Measurements from ENCODE around the gene SNX14.
"Not testable (repeated sequence)": the region's sequence is repeated elsewhere in the genome, so short reads cannot be mapped to it uniquely, and the experiment has no call there.

Gene SNX14

DNA sequence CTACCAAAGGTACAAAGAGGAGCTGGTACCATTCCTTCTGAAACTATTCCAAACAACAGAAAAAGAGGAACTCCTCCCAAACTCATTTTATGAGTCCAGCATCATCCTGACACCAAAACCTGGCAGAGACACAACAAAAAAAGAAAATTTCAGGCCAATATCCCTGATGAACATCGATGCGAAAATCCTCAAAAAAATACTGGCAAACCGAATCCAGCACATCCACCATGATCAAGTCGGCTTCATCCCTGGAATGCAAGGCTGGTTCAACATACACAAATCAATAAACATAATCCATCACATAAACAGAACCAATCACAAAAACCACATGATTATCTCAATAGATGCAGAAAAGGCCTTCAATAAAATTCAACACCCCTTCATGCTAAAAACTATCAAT lies 10.8 kb downstream of the SNX14 start:
- not testable (repeated sequence) for DNase-seq (ENCODE audit: low spot score)

- DNase-seq (ENCODE audit: low spot score) = no peak
These were observed 12.1 kb downstream of the SNX14 start for GRCh38 chr6:85581572-85581971.

DNA sequence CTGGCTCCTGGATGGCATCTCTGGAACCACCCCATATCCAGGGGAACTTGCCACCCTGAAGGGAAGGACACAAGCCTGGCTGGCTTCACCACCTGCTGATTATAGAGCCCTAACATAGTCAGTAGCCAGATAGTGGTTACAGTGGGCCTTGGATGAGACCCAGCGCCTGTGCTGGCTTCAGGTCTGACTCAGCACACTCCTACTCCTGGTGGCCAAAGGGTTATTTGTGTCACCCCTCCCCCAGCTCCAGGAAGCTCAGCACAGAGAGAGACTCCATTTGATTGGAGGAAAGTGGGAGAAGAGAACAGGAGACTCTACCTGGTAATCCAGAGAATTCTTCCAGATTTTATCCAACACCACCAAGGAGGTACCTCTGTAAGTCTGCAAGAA lies 12.8 kb downstream of the SNX14 start:
- DNase-seq (ENCODE audit: low spot score) = peak; percentile 11

DNA sequence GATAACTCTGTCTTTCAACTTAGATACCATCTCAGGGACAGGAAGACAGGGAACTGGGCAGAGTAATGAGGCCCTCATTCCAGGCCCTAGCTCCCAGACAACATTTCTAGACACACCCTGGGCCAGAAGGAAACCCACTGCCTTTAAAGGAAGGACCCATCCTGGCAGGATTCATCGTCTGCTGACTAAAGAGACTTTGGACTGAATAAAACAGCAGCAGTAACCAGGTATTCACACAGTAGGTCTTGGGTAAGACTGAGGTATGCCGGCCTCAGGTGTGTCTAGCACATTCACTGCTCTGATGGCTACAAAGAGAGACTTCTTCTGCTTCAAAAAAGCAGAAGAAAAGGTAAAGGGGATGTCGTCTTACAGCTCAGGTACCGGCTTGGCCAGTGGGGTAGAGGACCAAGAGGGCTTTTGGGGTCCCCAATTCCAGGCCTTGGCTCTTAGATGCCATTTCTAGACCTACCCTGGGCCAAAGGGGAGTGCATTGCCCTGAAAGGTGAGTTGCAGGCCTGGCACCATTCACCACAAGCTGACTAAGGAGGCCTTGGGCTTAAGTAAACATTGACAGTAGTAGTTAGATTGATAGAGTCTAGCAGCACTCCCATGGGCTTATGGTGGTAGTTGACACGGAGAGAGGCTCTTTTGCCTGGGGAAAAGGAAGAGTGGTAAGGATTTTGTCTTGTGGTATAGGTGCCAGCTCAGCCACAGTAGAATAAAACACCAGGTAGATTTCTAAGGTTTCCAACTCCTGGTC lies 13.4 kb downstream of the SNX14 start:
- DNase-seq (ENCODE audit: low spot score) = no peak

DNA sequence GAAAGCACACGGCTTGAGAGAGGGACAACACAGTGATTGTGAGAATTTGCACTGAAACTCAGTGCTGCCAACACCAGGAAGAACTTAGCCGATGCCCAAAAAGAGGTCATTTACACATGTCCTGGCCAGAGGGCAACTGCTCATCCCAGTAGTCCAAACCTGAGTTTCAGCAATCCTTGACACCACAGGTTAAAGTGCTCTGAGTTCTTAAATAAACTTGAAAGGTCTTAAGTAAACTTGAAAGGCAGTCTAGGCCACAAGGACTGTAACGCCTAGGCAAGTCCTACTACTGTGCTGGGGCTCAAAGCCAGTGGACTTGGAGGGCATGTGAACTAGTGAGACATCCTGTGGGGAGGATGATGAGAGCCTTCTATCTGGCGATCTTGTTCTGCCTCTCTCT lies 14.1 kb downstream of the SNX14 start:
- no peak for DNase-seq (ENCODE audit: low spot score)

GRCh38 chr6:85576476-85576875 lies 17.2 kb downstream of the SNX14 start:
- DNase-seq (ENCODE audit: low spot score) = no peak

DNA sequence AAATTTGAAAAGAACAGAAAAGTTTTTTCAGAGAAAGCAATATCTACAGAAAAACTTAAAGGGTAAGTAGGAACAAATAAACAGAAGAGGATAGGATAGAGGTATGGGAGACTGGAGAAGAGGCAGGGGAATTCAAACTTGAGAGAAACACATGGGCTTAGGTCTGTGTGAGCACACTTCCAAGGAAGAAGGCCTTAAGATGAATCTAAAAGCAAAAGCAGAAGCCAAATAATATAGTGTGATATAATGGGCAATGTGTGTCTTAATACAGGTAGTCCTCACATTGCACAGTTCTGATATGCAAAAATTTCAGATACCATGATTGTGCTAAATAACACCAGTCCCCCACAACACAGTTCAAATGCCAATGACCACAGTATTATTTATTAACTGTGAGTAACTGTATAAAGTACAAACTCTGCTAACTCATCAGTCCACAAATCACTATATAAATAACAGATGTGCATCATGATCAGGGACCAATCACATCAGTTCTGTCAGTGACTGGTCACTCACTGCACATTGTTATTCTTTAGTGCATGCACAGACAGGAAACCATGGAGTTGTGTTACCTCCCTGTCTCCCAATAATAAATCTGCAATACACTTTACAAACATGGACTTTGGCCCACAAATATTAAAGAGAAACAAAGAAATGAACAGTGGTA lies 18.6 kb downstream of the SNX14 start:
- DNase-seq (ENCODE audit: low spot score) = no peak

DNA sequence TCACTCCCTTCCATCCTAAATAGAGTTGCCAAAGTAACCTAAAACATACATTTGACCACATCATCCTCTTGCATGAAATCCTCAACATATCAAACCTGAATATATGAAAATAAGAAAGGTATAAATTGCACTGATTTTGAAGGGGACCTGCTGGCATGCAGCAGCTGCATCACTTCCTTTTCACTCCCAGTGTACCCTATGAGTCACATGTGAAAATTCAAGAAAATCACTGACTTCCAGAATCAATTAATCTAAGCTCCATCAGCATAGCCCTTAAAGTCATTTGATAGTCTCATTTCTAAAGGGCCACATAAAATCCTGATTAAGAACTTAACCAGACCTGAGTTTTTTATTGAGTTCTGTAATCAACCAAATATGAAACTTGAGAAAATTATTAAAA lies 24.3 kb downstream of the SNX14 start:
- no peak for DNase-seq (ENCODE audit: low spot score)

- DNase-seq (ENCODE audit: low spot score) = no peak
These were observed 25.2 kb downstream of the SNX14 start for GRCh38 chr6:85568411-85568810.

DNA sequence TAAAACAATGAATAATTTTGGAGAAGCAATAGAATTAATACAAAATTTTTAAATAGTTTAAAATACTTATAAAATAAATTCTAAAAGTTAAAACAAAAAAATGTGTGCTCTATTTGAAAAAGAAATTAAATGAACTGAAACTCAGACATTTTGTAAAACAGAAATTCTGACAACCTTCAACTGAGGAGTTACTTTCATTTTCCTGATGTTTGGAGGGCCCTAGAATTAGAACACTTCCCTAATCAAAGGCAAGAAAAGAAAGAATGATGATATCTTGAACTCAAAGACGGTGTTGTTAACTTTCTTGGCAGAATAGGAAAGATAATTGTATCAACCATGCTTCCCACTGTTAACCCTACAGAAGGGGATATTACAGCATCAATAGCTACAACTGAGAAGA lies 27.9 kb downstream of the SNX14 start:
- DNase-seq (ENCODE audit: low spot score) = no peak

DNA sequence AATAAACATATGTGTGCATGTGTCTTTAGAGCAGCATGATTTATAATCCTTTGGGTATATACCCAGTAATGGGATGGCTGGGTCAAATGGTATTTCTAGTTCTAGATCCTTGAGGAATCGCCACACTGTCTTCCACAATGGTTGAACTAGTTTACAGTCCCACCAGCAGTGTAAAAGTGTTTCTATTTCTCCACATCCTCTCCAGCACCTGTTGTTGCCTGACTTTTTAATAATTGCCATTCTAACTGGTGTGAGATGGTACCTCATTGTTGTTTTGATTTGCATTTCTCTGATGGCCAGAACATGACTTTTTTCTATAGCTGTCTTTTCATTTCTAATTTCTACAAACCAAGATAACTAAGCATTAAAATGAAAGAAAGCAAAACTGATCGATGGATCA lies 29.4 kb downstream of the SNX14 start:
- DNase-seq (ENCODE audit: low spot score) = not testable (repeated sequence)

DNA sequence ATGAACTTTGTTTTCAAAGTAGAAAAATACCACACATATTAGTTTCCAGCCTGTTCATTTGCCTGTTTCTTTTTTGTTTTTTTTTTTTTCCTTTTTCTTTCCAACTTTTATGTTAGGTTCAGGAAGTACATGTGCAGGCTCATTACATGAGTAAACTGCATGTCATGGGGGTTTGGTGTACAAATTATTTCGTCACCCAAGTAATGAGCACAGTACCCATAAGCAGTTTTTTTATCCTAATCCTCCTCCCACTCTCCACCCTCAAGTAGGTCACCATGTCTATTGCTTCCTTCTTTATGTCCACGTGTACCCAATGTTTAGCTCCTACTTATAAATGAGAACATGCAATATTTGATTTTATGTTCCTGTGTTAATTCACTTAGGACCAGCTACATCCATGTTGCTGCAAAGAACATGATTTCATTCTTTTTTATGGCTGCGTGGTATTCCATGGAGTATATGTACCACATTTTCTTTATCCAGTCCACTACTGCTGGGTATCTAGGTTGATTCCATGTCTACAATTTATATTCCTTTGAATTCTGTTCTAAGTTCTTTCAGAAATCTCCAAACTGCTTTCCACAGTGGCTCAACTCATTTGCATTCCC lies 31.8 kb downstream of the SNX14 start:
- DNase-seq (ENCODE audit: low spot score) = no peak

DNA sequence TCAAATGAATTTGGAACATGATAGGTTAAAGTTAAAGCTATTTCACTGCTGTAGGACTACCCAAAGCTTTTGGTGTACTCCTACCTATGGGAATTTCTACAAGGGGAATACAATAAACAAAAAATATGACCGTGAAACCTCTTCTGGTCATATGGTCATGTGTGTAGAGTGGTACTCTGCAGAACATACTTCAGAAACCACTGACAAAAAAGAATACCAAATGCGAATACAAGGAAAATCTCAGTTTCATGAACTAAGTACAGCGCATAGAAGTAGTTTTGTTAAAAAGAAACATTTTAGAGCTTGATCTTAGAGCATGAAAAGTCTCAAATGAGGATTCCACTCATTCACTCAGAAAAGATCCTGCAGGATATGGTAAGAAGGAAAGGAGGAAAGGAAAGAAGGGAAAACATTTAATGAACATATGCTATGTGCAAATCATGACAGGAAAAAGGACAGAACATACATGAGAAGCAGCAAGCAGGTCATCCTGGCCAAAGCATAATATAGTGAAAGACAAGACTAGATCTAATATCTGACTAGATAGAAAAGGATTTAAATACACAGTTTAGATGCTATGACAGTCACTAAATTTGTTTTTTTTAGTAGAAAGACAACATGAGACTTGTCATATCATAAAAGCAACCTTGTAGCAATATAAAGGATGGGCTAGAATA lies 36.5 kb downstream of the SNX14 start:
- DNase-seq (ENCODE audit: low spot score) = no peak

- no peak for DNase-seq (ENCODE audit: low spot score)
These were observed 41.0 kb downstream of the SNX14 start for GRCh38 chr6:85552652-85553051.

DNA sequence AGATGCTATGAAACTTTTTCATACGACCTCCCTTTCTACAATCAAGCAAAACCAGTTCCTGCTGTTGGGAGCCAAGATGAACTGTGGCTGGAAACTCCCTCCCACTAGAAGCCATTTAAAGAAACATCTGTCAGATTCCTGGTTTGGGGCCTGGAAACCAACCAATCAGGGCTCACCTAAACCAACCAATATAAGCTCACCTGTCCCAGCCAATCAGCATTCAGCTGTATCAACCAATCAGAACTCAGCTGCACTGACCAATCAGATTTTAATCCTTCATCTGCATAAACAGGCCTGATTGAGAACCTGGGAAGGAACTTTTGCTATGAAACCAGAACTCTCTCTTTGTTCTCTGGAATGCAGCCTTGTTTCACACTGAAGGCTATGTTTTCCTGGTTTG lies 42.4 kb downstream of the SNX14 start:
- no peak for DNase-seq (ENCODE audit: low spot score)

DNA sequence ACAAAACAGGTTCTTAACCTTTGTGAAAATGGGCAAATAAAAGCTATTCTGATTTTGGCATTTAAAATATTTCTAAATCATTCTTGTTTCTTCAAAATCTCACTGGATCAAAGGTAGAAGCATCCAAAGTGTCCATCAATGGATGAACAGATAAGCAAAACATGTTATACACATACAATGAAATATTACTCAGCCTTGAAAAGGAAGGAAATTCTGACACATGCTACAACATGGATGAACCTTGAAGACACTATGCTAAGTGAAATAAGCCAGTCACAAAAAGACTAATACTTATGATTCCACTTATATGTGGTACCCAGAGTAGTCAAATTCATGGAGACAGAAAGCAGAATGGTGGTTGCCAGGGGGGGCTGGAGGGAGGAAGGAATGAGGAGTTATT lies 45.9 kb downstream of the SNX14 start:
- no peak for DNase-seq (ENCODE audit: low spot score)

GRCh38 chr6:85544776-85545175 lies 48.9 kb downstream of the SNX14 start:
- no peak for DNase-seq (ENCODE audit: low spot score)

DNA sequence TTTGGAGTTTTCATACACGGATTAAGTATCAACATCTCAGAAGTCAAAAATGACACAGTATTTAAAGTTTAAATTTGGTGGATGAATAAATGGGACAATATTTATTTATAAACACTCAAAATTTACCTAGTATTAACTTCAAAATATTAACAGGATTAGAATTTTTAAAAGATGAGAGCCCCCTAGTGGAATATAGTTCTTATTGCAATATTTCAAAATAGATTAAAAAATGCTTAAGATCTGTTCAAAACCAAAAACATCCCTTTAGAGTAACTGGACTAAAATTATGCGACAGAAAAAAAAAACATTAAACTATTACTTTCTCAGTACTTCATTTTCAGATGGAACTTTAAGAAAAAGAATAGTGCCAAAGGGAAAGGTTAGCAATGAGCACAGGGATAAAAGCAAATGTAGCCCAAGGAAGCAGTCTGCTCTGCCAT lies 56.6 kb downstream of the SNX14 start:
- DNase-seq (ENCODE audit: low spot score) = no peak

- not testable (repeated sequence) for DNase-seq (ENCODE audit: low spot score)
These were observed 69.4 kb downstream of the SNX14 start for GRCh38 chr6:85524281-85524680.

- DNase-seq (ENCODE audit: low spot score) = no peak
These were observed 77.5 kb downstream of the SNX14 start for GRCh38 chr6:85516168-85516567.

DNA sequence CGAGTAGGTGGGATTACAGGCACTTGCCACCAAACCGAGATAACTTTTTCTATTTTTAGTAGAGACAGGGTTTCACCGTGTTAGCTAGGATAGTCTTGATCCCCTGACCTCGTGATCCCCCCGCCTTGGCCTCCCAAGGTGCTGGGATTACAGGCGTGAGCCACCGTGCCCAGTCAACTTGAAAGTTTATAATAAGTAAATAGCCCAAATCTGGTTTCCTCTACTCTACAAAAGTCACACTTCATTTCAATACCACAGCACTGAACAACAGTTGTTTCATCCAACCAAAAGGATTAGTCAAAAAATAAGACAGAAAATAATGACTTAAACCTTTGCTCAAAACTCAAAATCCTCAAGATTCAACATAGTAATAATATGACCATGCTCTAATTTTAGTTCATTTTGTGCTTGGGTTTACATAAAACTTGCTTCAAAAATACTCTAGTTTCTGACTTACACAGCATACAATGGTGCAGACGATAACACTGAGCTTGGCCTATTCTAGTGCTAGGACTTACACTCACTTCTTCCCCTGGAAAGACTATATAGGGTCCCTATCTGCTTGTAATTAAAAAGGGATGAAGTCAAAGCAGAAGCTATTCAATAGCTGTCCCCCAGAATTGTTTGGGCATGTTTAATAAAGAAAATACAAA lies 87.1 kb downstream of the SNX14 start:
- DNase-seq (ENCODE audit: low spot score) = peak; percentile 68

DNA sequence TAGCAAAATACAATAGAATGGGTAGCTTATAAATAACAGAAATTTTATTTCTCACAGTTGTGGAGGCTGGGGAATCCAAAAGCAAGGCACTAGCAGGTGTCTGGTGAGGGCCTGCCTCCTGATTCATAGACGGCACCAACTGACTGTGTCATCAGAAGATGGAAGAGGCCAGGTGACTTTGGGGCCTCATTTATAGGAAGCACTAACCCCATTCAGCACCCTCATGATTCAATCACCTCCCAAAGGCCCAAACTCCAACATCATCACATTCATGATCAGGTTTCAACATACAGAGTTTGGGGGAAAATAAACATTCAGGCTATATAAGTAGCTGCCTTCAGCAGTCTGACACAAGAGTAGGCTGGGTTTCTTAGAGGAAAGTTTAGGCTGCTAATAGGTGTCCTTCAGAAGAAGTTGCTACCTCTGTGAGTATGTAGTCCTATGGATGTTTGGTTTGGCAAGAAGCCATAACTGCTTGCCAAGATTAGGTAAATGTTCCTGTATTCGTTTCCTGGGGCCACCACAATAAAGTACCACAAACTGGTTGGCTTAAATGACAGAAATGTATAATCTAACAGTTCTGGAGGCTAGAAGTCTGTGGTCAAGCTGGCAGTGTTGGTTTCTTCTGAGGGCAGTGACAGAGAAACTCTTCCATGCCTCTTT lies 94.9 kb downstream of the SNX14 start:
- no peak for DNase-seq (ENCODE audit: low spot score)
